ENCODE results near the gene VPS51.
A peak's percentile ranks its signal among the peaks of the same experiment; 100 is the strongest.

Gene VPS51

DNA sequence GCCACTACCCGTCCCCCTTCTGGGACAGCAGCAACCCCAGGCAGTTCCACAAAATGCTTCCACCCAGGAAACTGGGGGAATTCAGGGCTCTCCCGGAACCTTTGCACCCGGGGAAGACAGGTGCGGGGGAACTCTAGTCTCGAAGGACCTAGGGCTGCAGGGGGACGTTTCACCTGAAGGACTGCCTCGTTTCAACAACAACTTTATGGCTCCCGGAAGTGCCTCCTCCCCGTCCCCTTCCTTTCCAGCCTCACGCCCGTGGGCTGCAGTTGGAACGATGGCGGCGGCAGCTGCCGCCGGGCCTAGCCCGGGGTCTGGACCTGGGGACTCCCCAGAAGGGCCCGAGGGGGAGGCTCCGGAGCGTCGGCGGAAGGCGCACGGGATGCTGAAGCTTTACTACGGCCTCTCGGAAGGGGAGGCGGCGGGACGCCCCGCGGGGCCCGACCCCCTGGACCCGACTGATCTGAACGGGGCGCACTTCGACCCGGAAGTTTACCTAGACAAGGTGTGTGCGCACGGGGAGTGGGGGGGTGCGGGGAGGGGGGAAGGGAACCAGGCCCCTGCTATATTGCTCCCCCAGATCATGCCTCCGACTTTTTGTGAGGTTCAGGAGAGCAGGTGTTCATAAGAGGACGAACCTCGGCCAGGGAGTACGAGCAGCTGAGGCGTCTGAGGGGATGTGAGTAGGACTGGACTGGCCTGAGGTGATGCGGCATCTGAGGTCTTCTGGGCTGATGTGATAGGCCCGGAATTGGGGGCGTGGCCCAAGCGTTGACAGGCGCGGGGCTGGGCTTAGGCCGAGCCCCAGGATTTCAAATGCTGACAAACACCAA, at the start of gene VPS51:
TSS of gene VPS51 (plus strand) at position 241 of the 833 bp plus-strand sequence. CDS start at position 278, 37 bp downstream.
- DNase-seq = peak; percentile 92

DNA sequence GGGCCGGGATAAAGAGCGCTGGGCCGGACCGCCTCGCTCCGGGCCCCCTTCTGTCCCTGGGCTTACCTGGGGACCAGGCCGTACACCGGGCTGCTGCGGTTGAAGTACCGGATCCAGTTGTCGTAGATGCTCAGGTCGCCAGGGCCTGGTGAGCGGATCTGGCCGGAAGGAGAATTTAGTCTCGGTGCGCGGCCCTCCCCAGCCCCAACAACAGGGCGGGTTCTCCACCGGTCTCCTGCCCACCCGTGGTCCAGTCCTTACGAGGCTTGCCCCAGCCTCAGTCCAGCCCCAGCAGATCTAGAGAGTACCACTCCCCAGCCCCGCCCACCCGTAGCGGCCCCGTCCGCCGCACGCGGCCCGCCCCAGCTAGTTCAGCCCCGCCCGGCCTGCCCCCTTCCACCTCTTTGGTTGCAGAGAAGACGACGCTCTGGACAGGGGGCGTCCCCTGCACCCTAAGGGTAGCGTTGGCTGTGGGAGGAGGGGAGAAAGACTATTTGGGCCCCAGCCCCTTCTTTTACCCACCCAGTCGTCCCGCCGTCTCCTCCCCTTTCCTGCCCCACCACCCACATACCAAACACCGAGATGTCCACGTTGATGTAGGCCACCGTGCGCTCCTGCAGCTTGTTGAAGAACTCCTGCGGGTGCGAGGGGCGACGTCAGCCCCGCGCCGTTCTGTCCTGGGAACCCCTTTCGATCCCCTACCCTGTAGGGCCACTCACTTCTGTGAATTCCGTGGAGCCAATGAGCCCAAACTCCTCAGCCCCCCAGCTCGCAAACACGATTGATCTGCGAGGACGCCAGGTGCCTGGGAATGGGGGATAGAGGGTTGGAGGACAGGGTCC, 48.2 kb upstream of the VPS51 start:
- peak; percentile 50 for DNase-seq

DNA sequence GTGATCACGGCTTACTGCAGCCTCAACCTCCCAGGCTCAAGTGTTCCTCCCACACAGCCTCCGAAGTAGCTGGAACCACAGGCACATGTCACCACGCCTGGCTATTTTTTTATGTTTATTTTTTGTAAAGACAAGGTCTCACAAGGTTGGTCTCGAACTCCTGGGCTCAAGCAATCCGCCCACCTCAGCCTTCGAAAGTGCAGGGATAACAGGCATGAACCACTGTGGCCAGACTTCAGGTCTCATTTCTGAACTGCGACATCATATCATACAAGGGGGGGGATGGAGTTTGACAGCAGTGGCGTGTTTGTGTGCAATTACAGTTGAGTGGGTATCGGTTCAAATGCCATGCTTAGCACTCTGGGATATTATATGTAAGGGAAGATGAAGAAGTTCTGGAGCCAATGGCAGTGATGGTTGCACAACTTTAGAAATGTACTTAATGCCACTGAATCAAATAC, 44.6 kb upstream of the VPS51 start:
- DNase-seq = no peak

DNA sequence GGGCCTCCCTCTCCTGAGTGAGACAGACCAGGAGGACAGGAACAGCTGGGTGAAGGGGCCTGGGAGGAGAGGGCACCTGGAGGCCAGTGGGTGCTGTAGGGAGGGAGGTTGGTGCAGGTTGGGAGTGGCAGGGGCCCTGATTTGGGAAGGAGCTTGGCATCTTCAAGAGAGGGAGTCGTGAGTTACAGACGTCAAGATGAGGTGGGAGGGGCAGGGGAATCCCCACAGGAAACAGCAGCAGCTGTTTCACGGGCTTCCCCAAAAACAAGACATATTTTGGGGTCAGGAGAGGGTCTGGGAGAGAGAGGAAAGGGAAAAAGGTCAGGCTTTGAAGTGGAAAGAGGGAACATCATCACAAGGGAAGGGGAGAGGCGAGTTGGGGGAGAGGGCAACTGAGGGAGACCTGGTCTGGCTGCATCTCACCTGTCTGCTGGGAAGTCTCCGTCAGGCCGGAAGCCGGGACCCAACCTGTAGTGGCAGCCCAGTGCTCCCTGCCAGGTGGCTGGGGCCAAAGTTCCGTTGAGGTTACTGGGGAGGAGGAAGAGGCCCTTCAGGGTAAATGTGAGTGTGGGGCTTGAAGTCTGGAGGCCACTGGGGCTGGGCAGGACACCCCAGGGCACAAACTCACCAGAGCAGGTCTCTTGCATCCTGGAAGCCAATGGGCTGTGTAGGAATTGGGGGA, 42.0 kb upstream of the VPS51 start:
- no peak for DNase-seq

DNA sequence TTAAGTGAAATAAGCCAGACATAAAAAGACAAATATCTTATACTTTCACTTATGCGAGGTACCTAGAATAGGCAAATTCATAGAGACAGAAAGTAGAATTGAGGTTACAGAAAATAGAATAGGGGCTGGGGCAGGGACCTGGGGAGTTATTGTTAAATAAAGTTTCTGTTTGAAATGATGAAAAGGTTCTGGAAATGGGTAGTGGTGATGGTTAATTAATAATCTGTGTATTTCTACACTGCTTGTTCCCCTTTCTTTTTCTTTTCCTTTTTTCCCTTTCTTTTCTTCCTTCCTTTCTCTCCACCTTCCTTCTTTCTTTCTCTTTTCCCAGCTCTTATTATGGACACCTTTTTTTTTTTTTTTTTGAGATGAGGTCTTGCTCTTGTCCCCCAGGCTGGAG, 40.5 kb upstream of the VPS51 start:
- no peak for DNase-seq

DNA sequence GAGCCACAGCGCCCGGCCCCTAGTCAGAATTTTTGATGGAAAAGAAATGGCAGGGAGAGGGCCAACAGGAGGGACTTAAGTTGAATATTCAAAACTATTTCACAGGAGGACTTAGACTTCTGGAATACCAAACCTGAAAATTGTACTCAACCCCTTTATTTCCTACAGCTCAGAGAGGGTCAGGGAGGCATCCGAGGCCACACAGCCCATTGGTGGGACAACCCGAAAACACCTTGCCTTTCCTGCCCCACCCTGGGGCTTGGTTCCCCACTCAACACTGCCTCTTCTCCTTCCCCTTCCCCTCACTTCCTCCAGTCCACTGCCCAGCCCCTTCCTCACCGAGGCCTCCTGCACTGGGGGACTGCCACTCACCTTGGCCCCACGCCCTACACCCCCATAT, 39.0 kb upstream of the VPS51 start:
- no peak for DNase-seq

DNA sequence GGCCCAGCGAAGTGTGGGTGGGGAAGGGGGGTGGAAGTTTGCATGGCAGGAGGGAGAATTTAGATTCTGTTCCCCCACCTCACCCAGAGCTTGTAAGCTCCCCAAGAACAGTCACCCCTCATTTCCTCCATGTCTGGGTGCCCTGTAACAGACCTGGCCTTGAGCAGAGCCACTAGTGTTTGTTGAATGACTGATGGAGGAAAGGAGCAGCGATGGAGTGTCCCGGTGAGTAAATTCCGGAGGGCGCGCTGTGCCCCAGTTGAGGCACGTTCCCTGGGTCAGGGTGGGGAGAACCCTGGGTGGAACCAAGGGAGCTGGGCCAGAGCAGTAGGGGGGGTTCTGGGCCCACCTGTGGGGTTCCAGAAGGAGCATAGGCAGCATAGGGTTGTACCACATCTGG, 38.5 kb upstream of the VPS51 start:
- DNase-seq = no peak

DNA sequence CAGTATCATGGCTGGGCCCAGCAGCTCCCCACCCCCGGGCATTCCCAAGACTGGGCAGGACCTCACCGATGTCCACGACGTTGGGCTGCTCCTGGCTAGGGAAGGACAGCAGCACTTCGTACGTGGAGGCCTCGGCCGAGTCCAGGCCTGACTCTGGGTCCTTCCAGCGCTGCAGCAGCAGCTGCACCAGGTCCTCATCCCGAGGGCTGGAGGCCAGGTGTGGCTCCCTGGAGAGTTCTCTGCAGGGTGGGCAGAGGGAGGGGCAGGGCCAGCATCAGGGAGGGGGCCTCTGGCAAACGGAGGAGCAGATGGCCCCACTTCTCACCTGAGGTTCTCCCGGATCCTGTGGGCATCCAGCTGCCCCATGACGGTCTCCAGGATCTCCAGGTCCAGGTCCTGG, 38.0 kb upstream of the VPS51 start:
- DNase-seq = no peak

DNA sequence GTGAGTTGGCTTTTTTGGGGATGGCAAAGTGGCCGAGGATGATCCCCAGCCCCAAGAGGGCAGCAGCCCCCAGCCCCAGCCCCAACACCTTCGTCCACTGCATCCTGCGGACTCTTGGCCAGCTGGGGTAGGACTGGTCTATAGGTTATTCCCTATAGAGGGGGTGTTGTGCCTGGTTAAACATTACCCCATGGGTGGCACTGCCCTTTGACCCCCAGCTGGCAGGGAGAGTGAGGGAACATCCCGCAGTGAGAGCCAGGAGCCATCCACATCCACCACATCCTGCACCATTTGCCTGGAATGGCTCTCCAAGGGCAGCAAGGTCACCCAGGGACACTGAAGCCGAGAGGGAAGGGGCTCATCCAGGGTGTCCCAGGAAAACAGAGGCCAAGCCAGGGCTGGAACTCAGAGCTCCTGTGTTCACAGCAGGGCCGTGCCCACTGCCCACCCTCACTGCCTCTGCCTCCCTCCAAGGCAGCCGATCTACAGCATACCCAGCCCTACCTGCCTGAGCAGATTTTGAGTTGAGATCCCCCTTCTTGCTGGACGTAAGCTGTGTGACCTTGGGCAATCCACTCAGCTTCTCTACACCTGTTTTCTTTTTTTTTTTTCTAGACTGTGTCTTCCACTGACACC, 37.5 kb upstream of the VPS51 start, which contains the start of gene NAALADL1:
TSS of gene NAALADL1 (minus strand) at position 135 of the 636 bp plus-strand sequence. CDS start at position 103, 32 bp downstream.
- DNase-seq = no peak

DNA sequence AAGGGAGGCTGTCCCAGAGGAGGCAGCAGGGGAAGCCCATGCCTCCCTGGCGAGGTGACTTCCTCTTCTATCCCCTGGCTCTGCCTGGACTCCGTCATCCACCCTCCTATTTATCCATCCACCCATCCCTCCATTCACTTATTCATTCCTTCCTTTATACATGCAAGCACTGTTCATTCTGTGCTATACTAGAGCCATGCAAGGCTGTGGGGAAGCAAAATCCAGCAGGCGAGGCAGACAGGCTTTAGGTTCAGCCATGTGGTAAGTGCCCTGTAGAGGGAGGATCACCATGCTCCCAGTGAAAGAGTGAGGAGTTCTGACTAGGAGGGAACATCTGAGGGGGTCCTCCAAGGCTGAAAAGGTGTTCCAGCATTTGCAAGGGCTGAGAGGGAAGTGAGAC, 36.5 kb upstream of the VPS51 start:
- no peak for DNase-seq

DNA sequence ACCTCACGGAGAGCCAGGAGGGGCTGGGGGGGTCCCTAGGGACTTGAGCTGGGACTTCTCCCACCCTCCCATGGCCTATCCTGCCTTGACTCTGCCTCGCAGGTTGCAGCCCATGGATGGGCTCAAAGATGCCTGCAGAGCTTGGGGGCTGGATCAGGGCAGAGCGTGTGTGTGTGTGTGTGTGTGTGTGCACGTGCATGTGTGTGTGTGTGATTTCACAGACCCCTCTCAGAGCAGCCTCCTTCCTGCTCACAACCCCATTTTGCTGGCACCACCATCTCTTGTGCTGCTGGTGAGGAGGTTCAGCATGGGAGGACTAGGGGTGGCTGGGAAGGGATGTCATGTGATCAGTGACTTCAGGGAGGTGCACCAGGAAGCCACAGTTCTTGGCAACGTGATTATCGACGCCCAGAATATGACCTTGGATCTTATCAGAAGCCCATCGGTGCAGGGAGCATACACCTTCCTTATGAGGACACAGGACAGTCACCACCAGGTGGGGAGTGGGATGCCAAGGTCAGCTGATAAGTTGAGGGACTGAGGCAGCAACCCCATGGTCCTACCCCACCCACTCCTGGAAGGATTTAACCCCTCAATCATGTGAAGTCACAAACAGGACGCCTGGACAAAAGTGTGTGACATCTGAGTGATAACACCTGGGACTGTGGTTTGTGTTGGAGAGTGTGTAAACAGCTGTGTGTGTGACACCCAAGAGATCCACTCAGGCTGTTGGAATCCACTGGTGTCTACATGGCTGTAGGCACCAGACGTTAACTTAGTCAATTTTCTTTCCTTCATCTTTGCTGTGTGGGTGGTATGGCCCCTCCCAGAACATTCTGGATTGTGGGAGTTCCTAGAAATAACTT, 35.8 kb upstream of the VPS51 start:
- DNase-seq = no peak

DNA sequence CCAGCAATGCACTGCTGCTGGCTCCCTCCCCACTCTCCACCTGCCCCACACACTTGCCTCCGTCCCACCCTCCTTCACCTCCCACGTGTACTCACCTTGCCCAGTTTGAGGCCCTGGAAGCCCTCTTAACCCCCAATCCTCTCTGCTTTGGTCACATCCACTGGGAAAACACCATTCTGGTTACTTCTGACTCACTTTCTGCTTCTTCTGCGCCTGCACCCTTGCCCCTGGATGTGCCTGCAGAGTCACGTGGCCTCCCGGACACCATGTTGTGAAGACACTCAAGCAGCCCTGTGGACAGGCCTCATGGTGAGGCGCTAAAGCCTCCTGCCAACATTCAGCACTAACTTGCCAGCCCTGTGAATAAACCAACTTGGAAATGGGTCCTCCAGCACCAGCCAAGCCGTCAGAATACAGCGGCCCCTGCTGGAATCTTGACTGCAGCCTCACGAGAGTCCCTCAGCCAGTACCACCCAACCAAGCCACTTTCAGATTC, 35.1 kb upstream of the VPS51 start:
- no peak for DNase-seq

DNA sequence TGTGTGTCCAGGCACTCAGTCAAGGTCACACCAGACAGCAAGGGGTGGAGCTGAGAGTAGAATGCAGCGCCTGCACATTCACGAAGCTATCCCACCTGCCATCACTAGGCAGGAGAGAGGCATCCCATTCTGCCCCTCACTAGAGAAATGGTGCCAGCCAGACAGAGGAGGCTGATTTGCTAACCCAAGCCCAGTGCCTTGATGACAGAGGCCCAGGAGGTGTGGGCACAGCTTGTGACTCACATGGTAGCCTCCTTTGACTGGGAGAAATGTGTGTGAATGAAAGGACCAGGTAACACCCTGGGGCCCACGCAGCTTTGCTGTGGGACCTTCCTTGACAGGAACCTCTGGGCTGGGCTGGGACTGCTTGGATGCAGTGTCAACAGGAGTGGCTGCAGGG, 32.5 kb upstream of the VPS51 start:
- no peak for DNase-seq

DNA sequence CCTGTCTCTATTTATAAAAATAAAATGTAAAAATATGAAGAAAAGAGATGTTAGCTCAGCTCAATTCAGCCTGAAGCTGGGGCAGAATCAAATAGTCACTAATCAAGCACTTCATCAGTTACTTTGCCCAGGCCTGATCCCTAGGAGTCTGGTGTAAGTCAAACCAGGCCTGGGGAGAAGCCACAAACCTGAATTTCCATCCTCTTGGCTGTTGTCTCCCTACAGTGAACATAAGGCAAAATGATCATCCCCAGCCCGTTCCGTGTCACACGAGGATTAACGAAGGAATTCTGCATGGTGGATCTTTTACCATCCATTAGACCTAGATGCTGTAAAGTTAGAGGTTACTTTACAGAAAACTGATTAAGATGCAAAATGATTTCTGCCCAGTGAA, 31.2 kb upstream of the VPS51 start:
- DNase-seq = no peak

DNA sequence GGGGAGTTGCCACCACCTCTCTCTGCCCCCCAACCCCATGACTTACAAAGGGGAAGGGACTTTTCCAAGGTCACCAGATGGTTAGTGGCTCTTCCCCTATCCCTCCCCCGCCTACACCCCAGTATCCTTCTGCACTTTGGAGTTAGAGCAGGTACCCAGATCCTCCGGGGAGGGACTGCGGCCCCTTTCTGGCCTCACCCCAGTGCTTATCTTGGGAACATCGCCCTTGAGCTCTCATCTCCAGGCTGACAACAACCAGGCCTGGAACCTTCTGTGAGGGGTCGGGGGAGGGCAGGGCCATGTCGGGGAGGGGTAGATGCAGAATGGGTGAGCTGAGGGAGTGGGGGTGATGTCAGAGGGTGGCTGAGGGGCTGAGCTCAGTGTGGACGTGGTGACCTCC, 30.2 kb upstream of the VPS51 start:
- DNase-seq = no peak

DNA sequence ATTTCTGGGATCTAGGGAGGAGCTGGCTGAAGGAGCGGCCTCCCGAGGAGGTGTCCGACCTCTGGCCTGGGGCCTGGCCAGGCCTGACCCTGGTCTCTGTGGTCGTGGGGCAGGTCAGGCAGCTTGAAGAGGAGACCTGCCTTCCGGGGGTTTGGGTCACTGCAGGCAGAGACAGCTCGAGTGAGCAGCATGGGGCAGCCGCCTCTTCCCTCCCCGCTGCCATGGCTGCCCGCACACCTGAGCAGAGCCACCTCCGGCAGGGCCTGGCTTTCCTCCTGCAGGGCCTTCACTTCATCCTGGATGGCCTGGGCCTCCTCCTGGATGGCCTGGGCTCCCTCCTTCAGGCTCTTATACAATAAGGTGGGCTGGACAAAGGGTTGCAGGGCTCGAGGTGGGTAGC, 29.7 kb upstream of the VPS51 start:
- DNase-seq = no peak

DNA sequence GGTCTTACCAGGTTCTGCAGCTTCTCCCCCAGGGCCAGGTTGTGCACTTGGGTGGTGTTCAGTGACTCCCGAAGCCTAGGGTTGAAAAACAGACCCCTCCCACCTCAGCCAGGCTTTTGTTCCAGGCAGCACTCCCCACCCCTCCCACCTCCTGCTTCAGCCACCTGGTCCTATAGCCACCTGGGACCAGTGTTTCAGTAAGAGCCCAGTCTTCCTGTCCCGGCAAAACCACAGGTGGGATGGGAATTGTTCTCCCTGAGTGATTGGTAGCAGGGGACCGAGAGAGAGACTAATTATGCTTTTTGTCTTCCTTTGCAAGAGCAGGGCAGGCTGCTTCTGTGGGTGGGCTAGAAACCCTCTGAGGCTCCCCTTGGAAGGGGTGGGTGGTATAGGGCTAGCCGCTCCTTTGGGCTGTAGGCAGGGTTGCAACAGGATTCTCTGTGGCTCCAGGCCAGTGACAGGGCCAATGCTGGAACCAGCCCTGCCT, 29.2 kb upstream of the VPS51 start:
- DNase-seq = no peak

DNA sequence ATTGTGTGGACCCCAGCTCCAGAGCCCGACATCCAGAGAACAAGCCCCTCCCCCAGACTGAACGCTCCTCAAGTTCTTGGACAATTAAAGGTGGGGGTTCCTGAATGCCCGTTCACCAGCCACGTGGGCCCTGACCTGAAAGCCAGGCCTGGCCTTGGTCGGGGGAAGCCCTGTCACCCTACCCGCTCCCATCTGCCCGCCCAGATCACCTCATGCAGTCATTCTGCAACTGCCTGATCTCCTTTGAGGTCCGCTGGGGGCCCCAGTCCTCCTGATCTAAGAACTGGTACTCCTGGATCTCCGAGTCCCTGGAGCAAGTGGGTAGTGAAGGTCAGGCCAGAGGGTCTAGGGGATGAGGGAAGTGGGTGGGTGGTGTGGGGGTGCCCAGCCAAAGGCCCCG, 28.6 kb upstream of the VPS51 start:
- no peak for DNase-seq

DNA sequence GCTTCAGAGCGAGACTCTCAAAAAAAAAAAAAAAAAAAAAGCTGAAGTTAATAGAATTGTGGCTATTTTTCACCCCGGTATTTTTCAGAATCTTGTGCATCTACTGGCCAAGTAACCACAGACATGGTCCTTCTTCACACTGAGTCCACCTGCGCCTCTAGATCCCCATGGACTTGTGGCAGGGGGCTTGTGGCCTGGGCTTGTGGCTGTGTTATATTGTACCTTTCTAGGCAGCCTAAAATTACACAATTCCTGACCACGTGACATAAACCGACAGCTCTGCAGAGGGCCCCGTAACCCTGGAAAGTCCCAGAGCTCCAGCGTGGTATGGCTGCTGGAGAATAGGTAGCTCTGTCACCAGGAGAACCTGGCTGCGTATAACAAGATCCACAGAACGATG, 26.8 kb upstream of the VPS51 start:
- no peak for DNase-seq

DNA sequence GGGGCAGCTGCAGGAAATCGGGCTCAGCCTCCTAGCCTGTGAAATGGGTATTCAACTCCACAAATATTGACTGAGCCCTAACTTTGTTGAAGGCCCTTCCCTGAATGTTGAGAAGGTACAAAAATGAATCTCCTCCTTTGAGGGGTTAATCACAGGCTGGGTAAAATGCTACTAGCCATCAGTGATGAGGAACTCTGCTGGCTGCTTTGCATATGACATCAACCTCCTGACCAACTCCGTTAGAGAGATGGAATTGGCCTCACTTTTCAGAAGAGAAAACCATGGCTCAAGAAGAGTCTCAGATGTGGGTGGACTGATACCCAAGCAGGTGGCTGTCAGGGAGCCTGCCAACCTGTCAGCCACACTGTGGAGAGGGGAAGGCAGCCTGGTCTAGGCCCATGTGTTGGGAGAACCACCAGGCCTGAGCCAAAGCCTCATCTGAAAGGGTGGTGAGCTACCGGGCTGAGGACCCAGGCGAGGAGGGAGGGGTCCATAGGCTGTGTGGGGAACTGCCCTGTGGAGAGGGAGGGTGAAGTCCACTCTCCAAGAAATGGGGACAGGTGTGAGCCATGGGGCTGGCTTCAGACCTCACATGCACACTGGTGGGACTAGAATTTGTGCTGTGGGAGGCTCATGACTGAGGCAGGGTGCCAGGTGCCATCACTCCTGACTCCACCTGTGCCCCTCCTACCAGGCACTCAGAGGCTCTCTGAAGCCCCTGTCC, 23.9 kb upstream of the VPS51 start:
- no peak for DNase-seq

DNA sequence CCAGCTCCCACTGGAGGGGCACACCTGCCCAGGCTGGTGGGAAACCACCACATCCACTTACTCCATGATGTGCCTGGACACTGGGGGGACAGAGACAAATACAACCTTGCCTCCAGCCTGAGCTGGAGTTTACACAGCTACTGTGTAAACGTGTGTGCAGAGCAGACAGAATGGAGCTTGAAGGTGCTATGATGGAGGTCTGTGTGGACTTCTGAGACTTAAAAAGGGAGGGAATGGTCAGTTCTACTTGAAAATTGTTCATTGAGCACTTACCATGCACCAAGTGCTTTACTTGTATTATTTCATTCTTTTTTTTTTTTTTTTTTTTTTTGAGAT, 23.4 kb upstream of the VPS51 start:
- DNase-seq = no peak
